Coronary artery (tissue), 2 donors: ENCODE results near the gene GRID1.

ENCODE experiments used
- DNase-seq: peaks from one replicate; pipeline ENCODE4 v3.0.0-alpha.2; 2017; ENCODE audit warnings: low spot score
- H3K27ac ChIP-seq, 2 donors: fragments of 200-600 bp; sonication (generic); one replicate each; pipeline ENCODE4 v1.5.1; 2016 to 2019
- H3K4me3 ChIP-seq: fragments of 200-600 bp; sonication (generic); 2 replicates; pipeline ENCODE4 v1.5.1; 2016; ENCODE audit warnings: mild to moderate bottlenecking, moderate library complexity
- CTCF ChIP-seq: fragments of 200-600 bp; sonication (generic); IDR thresholded peaks from one replicate; pipeline ENCODE4 v1.5.1; 2019; ENCODE audit warnings: antibody characterized with exemption

GRID1 gene

GRCh38 chr10:86261941-86262687, 104.5 kb downstream of the GRID1 start:
- Histone ChIP-seq H3K27ac (no peak overlapping the region), H3K4me3 (peak overlapping the region; percentile 15)
- DNase-seq = peak; percentile 56
- no peak for TF ChIP-seq CTCF

- H3K4me3 ChIP-seq = no peak overlapping the region
- H3K27ac ChIP-seq = no peak overlapping the region
- TF ChIP-seq CTCF = no peak
- peak; percentile 24 for DNase-seq
These were observed 105.1 kb downstream of the GRID1 start for GRCh38 chr10:86261470-86261869.

- Histone ChIP-seq H3K27ac (no peak overlapping the region), H3K4me3 (no peak overlapping the region)
- peak; percentile 45 for DNase-seq
- no peak for TF ChIP-seq CTCF
These were observed 106.0 kb downstream of the GRID1 start for GRCh38 chr10:86260564-86260963.

GRCh38 chr10:86259901-86260562, 106.6 kb downstream of the GRID1 start:
- H3K27ac ChIP-seq = no peak overlapping the region
- no peak for TF ChIP-seq CTCF
- no peak for DNase-seq

GRCh38 chr10:86258941-86259340, 107.7 kb downstream of the GRID1 start:
- H3K4me3 ChIP-seq = no peak overlapping the region
- no peak for DNase-seq
- no peak overlapping the region for H3K27ac ChIP-seq
- TF ChIP-seq CTCF = no peak

More at GRCh38 chr10:86259901-86260562, 106.6 kb downstream of the GRID1 start:
- no peak overlapping the region for H3K4me3 ChIP-seq

GRCh38 chr10:86258499-86258898, 108.1 kb downstream of the GRID1 start:
- Histone ChIP-seq H3K27ac (no peak overlapping the region), H3K4me3 (no peak overlapping the region)
- DNase-seq = peak; percentile 9
- TF ChIP-seq CTCF = no peak

GRCh38 chr10:86257683-86258082, 108.9 kb downstream of the GRID1 start:
- Histone ChIP-seq H3K4me3 (no peak overlapping the region), H3K27ac (no peak overlapping the region)
- TF ChIP-seq CTCF = no peak
- peak; percentile 26 for DNase-seq
